ENCODE measurements around the gene BTAF1.

- TF ChIP-seq SP1 (IDR thresholded peaks at IDR 0.05; ENCODE audit: low read depth): no peak
- no peak for TF ChIP-seq EZH2 (IDR thresholded peaks at IDR 0.05)
- no peak for TF ChIP-seq POLR2A (IDR thresholded peaks at IDR 0.05; ENCODE audit: borderline replicate concordance, extremely low read depth, insufficient read depth, insufficient read length)
Observed at GRCh38 chr10:91907914-91908336, 15.6 kb upstream of the BTAF1 start.
